Neuronal stem cell (in vitro differentiated cells): ENCODE results near the gene CTSW.

Source experiments
- DNase-seq: peaks from one replicate; pipeline ENCODE4 v3.0.0-alpha.2; 2013; ENCODE audit warnings: low spot score
- H2AFZ ChIP-seq: one replicate; pipeline ENCODE4 v1.6.1; 2013; ENCODE audit warnings: mild to moderate bottlenecking, low read length, inconsistent platforms
- H2AK5ac ChIP-seq: 2 replicates; pipeline ENCODE4 v1.6.1; 2013; ENCODE audit warnings: low read depth, mild to moderate bottlenecking, inconsistent platforms, low read length, moderate library complexity, mixed read lengths
- H2BK120ac ChIP-seq: 2 replicates; pipeline ENCODE4 v1.6.1; 2013; ENCODE audit warnings: low read depth, mild to moderate bottlenecking, inconsistent platforms, low read length, moderate library complexity, mixed read lengths
- H2BK12ac ChIP-seq: one replicate; pipeline ENCODE4 v1.6.1; 2013; ENCODE audit warnings: low read length, inconsistent platforms
- H2BK15ac ChIP-seq: 2 replicates; pipeline ENCODE4 v1.6.1; 2013; ENCODE audit warnings: mild to moderate bottlenecking, low read length, inconsistent platforms, mixed read lengths
- H2BK5ac ChIP-seq: one replicate; pipeline ENCODE4 v1.6.1; 2013; ENCODE audit warnings: inconsistent platforms, mild to moderate bottlenecking, low read length, moderate library complexity
- H3K14ac ChIP-seq: one replicate; pipeline ENCODE4 v1.6.1; 2013; ENCODE audit warnings: low read length, inconsistent platforms
- H3K18ac ChIP-seq: 2 replicates; pipeline ENCODE4 v1.6.1; 2013; ENCODE audit warnings: low read length, inconsistent platforms
- H3K23ac ChIP-seq: 2 replicates; pipeline ENCODE4 v1.6.1; 2013; ENCODE audit warnings: low read depth, mild to moderate bottlenecking, mixed read lengths, low read length, inconsistent platforms; ENCODE audit not compliant: poor library complexity
- H3K27ac ChIP-seq: replicated peaks from 3 replicates; pipeline ENCODE4 v1.5.1; 2013; ENCODE audit warnings: low read length, inconsistent platforms
- H3K27me3 ChIP-seq, 3 experiments: 2 replicates each; pipeline ENCODE4 v1.6.1; 2013; ENCODE audit warnings: low read length in 3 of 3, mild to moderate bottlenecking in 2 of 3, inconsistent platforms in 1 of 3, low read depth in 1 of 3, mixed read lengths in 1 of 3, moderate library complexity in 1 of 3; ENCODE audit not compliant: control insufficient read depth in 3 of 3, insufficient read depth in 3 of 3
- H3K36me3 ChIP-seq, 2 donors: replicated peaks in 1 of 2; 2 replicates each; pipeline ENCODE4 v1.6.1; 2013; ENCODE audit warnings: low read length in 2 of 2; ENCODE audit not compliant: control insufficient read depth in 2 of 2, insufficient read depth in 2 of 2
- H3K4ac ChIP-seq: 2 replicates; pipeline ENCODE4 v1.6.1; 2013; ENCODE audit warnings: inconsistent platforms, mild to moderate bottlenecking, low read length, moderate library complexity
- H3K4me1 ChIP-seq, 2 donors: 1 replicate in 1 of 2; 2 replicates in 1 of 2; pipeline ENCODE4 v1.6.1; 2013; ENCODE audit warnings: low read length in 2 of 2, low read depth in 1 of 2; ENCODE audit not compliant: control insufficient read depth in 2 of 2, insufficient read depth in 1 of 2
- H3K4me2 ChIP-seq: one replicate; pipeline ENCODE4 v1.6.1; 2013; ENCODE audit warnings: mild to moderate bottlenecking, low read length, inconsistent platforms; ENCODE audit not compliant: insufficient read depth, poor library complexity, severe bottlenecking
- H3K4me3 ChIP-seq, 2 donors: 2 replicates each; pipeline ENCODE4 v1.5.1; 2013; ENCODE audit warnings: low read length in 2 of 2, mild to moderate bottlenecking in 2 of 2, inconsistent platforms in 1 of 2, moderate library complexity in 1 of 2
- H3K79me1 ChIP-seq: one replicate; pipeline ENCODE4 v1.6.1; 2013; ENCODE audit warnings: low read depth, mild to moderate bottlenecking, inconsistent platforms, low read length, moderate library complexity
- H3K9ac ChIP-seq: one replicate; pipeline ENCODE4 v1.6.1; 2013; ENCODE audit warnings: mild to moderate bottlenecking, low read depth, low read length, inconsistent platforms; ENCODE audit not compliant: poor library complexity
- H3K9me3 ChIP-seq, 2 donors: replicated peaks in 1 of 2; 2 replicates each; pipeline versions ENCODE3 to v1.6.1; 2013; ENCODE audit warnings: low read length in 2 of 2, mild to moderate bottlenecking in 2 of 2, inconsistent platforms in 1 of 2, low read depth in 1 of 2, mixed read lengths in 1 of 2, moderate library complexity in 1 of 2; ENCODE audit not compliant: control insufficient read depth in 2 of 2, insufficient read depth in 1 of 2
- H4K8ac ChIP-seq: one replicate; pipeline ENCODE4 v1.6.1; 2013; ENCODE audit warnings: low read depth, mild to moderate bottlenecking, inconsistent platforms, low read length, moderate library complexity
- H4K91ac ChIP-seq: one replicate; pipeline ENCODE4 v1.6.1; 2013; ENCODE audit warnings: low read length, low read depth, mild to moderate bottlenecking, inconsistent platforms; ENCODE audit not compliant: poor library complexity
- WGBS, 2 donors: extraction: QIAGEN DNeasy Blood & Tissue Kit; methylation state at CpG; one replicate each; pipeline ENCODE4 v1.1.7; 2013; ENCODE audit warnings: missing lambda C conversion rate in 2 of 2, mixed read lengths in 1 of 2; ENCODE audit not compliant: insufficient read length in 2 of 2, insufficient replicate concordance in 1 of 2; ENCODE audit errors: extremely low coverage in 2 of 2; 5-methylcytosine and 5-hydroxymethylcytosine counted together

The CTSW gene

DNA sequence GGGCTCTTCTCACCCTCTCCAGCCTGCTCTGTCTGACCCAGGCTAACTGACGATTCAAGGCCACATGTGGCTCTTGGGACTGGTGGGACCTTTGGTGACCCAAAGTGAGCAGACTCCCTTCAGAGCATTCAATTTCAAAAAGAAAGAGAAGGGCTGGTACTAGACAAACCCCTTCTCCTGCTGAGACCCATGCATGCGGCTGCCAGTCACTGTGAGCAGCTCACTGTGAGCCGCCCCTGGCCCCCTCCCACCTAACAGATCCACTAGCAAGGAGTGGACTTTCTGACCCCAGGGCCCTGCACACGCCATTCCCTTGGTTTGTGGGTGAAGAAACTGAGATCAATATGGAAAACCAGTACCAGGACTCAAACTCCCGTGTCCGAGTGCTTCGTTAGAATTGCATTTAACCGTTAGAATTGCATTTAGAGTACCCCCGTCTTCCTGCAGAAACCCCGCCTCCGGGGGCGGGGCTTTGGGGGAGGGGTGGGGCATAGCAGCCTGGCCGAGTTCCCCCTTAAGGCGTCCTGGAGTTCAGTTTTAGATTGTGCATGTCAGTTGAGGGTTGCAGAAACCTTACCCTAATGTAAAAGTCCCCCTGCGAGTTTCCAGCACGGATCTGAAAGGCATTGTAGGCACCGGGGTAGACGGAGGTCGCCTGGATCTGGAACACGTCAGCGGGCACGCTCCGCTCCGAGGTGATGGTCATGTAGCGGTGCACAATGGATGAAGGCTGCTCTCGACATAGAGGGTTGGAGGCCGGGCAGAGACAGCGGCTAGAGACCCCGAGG is 12.2 kb upstream of the CTSW start:
- H2BK12ac ChIP-seq, result no peak overlapping the region
- no peak overlapping the region for H2BK15ac ChIP-seq
- no peak overlapping the region for H4K91ac ChIP-seq
- peak; percentile 47 for DNase-seq
- H3K9ac ChIP-seq, result peak overlapping the region; percentile 65
- H3K18ac ChIP-seq, result no peak overlapping the region
- no peaks in the 10 kb centered on the region for H3K27me3 ChIP-seq
- no peak overlapping the region for H4K8ac ChIP-seq
- no peak overlapping the region for H2BK120ac ChIP-seq
- peak overlapping the region; percentile 77 for H2AK5ac ChIP-seq
- no peaks in the 10 kb centered on the region for H3K9me3 ChIP-seq
- peak overlapping the region in 1 of 2 donors; percentile 84 for H3K4me3 ChIP-seq
- H3K36me3 ChIP-seq, result peaks cover 31 to 54% of the 10 kb centered on the region in 2 donors
- WGBS, 2 donors, result no CpG with 5 or more reads among the region's 29 CpGs
- no peak overlapping the region for H2AFZ ChIP-seq
- H2BK5ac ChIP-seq, result no peak overlapping the region
- H3K4me1 ChIP-seq, result peaks cover 5 to 20% of the 10 kb centered on the region in 2 donors
- peak overlapping the region; percentile 52 for H3K23ac ChIP-seq
- H3K4me2 ChIP-seq, result peak overlapping the region; percentile 67
- no peak overlapping the region for H3K14ac ChIP-seq
- peak overlapping the region; percentile 1 for H3K27ac ChIP-seq
- H3K4ac ChIP-seq, result no peak overlapping the region
- H3K79me1 ChIP-seq, result peaks cover 7% of the 10 kb centered on the region

DNA sequence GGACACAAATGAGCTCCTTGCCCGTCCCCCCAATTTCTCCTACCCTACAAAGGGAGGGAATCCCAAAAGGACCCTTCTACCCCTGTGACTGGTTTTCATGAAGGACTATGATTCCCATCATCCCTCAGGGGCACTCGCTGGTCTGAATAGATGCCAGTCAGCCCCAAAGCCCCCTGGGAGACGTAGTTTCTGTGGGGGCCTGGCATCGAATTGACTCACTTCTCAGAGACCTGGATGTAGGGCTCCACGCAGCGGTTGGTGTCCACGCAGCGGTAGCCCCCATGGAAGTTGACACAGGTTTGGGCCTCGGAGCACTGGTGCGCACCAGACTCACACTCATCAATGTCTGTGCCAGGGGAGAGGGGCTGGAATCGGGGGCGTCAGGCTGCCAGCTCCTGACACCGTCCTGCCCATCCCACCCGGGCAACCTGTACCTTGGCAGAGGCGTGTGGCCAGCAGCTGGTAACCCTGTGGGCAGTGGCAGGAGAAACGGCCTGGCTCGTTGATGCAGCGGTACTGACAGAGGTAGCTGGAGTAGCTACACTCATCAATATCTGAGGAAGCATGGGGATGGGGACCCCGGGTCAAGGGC is 11.5 kb upstream of the CTSW start:
- WGBS, 2 donors, result no CpG with 5 or more reads among the region's 19 CpGs
- peak overlapping the region in 1 of 2 donors; percentile 84 for H3K4me3 ChIP-seq
- peaks cover 0 to 4% (median 0%) of the 10 kb centered on the region in 3 experiments for H3K27me3 ChIP-seq
- peak overlapping the region; percentile 67 for H3K4me2 ChIP-seq
- H2AK5ac ChIP-seq, result no peak overlapping the region
- no peak overlapping the region for H3K4ac ChIP-seq
- no peak overlapping the region for H4K8ac ChIP-seq
- H2AFZ ChIP-seq, result no peak overlapping the region
- H2BK5ac ChIP-seq, result no peak overlapping the region
- H3K36me3 ChIP-seq, result peaks cover 24 to 47% of the 10 kb centered on the region in 2 donors
- H3K9me3 ChIP-seq, result no peaks in the 10 kb centered on the region
- no peak overlapping the region for H2BK12ac ChIP-seq
- peak; percentile 62 for DNase-seq
- no peak overlapping the region for H2BK120ac ChIP-seq
- no peak overlapping the region for H3K18ac ChIP-seq
- no peak overlapping the region for H3K14ac ChIP-seq
- H4K91ac ChIP-seq, result no peak overlapping the region
- H3K4me1 ChIP-seq, result peaks cover 5 to 20% of the 10 kb centered on the region in 2 donors
- no peak overlapping the region for H3K27ac ChIP-seq
- no peak overlapping the region for H3K9ac ChIP-seq
- H3K23ac ChIP-seq, result no peak overlapping the region
- H3K79me1 ChIP-seq, result peaks cover 6% of the 10 kb centered on the region
- H2BK15ac ChIP-seq, result no peak overlapping the region

DNA sequence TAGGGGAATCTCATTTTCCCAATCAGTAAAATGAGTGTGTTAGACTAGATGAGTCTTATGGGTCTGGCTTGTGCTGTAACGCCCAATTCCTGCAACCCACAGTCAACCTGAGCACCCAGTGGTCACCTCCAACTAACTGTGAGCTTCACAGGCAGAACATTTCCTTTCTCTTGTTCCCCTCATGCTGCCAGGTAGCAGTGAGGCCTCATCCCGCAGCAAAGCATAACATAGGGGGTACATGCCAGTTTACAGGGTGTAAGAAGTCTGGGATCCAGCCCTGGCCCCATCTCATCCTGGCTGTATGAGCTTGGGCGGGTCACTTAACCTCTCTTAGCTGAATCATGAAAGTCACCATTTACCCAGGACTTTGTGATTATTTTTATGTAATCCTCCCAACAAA is 10.7 kb upstream of the CTSW start:
- Histone ChIP-seq H2BK12ac (no peak overlapping the region), H3K23ac (no peak overlapping the region), H3K27me3 (peaks cover 0 to 5% (median 0%) of the 10 kb centered on the region in 3 experiments), H3K79me1 (peaks cover 3% of the 10 kb centered on the region), H4K8ac (no peak overlapping the region), H3K14ac (no peak overlapping the region), H2AFZ (no peak overlapping the region), H3K4me1 (peaks cover 5 to 22% of the 10 kb centered on the region in 2 donors), H3K4me2 (no peak overlapping the region), H3K18ac (no peak overlapping the region), H2BK15ac (no peak overlapping the region), H4K91ac (no peak overlapping the region), H3K9ac (no peak overlapping the region), H2BK5ac (no peak overlapping the region), H2AK5ac (no peak overlapping the region), H2BK120ac (no peak overlapping the region), H3K9me3 (no peaks in the 10 kb centered on the region), H3K4me3 (no peak overlapping the region), H3K36me3 (peaks cover 17 to 40% of the 10 kb centered on the region in 2 donors), H3K27ac (no peak overlapping the region), H3K4ac (no peak overlapping the region)
- no peak for DNase-seq
- no CpG with 5 or more reads among the region's 3 CpGs for WGBS, 2 donors

DNA sequence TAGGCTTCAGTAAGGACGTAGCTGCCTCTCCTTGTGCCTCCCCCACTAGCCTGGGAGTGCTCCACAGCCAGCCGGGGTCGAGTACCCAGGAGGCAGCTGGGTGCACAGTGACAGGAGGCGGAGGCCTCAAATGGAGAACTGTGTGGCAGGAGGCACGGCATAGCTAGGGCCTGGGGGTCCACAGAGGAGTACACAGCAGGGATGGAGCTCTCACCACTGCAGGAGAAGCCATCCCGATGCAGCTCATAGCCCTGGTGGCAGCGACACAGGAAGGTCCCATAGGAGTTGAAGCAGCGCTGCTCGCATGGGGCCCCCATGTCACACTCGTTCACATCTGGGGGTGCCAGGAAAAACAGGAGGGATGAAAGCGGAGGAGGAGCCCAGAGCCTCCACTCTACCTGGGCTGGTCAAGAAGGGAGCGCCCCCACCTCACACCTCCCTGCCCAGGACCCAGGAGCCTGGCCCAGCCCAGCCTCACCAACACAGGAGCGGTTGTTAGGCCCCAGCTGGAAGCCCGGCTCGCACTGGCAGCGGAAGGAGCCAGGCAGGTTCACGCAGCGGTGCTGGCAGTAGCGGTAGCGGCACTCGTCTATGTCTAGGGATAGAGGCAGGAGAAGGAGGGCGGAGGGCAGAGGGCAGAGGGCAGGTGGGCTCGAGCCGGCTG is 9.9 kb upstream of the CTSW start:
- H3K27ac ChIP-seq, result no peak overlapping the region
- peaks cover 3% of the 10 kb centered on the region for H3K79me1 ChIP-seq
- H3K14ac ChIP-seq, result no peak overlapping the region
- H3K9me3 ChIP-seq, result no peaks in the 10 kb centered on the region
- peaks cover 5 to 22% of the 10 kb centered on the region in 2 donors for H3K4me1 ChIP-seq
- no peak for DNase-seq
- peak overlapping the region; percentile 31 for H2BK12ac ChIP-seq
- H3K9ac ChIP-seq, result no peak overlapping the region
- H3K4me3 ChIP-seq, result no peak overlapping the region
- H3K4me2 ChIP-seq, result no peak overlapping the region
- peak overlapping the region; percentile 87 for H3K23ac ChIP-seq
- no CpG with 5 or more reads among the region's 24 CpGs for WGBS, 2 donors
- peak overlapping the region; percentile 43 for H2BK5ac ChIP-seq
- H3K18ac ChIP-seq, result no peak overlapping the region
- H2AFZ ChIP-seq, result no peak overlapping the region
- H2AK5ac ChIP-seq, result peak overlapping the region; percentile 91
- no peak overlapping the region for H2BK15ac ChIP-seq
- no peak overlapping the region for H3K4ac ChIP-seq
- peaks cover 9 to 31% of the 10 kb centered on the region in 2 donors for H3K36me3 ChIP-seq
- H3K27me3 ChIP-seq, result peaks cover 0 to 5% (median 0%) of the 10 kb centered on the region in 3 experiments
- peak overlapping the region; percentile 89 for H4K91ac ChIP-seq
- H2BK120ac ChIP-seq, result no peak overlapping the region
- H4K8ac ChIP-seq, result peak overlapping the region; percentile 88
